ENCODE results near the gene AAK1.
"Not testable (repeated sequence)": the region's sequence is repeated elsewhere in the genome, so short reads cannot be mapped to it uniquely, and the experiment has no call there.

Gene AAK1

GRCh38 chr2:69597843-69598610, 45.5 kb downstream of the AAK1 start:
- DNase-seq (ENCODE audit: low read depth) = no peak

- no peak for DNase-seq (ENCODE audit: low read depth)
Measured at GRCh38 chr2:69597105-69597504, 46.4 kb downstream of the AAK1 start.

GRCh38 chr2:69594341-69594740, 49.2 kb downstream of the AAK1 start:
- DNase-seq (ENCODE audit: low read depth) = no peak

GRCh38 chr2:69592511-69592910, 51.0 kb downstream of the AAK1 start:
- DNase-seq (ENCODE audit: low read depth) = no peak

- no peak for DNase-seq (ENCODE audit: low read depth)
Measured at GRCh38 chr2:69589973-69590652, 53.4 kb downstream of the AAK1 start.

- no peak for DNase-seq (ENCODE audit: low read depth)
Measured at GRCh38 chr2:69588945-69589344, 54.6 kb downstream of the AAK1 start.

- no peak for DNase-seq (ENCODE audit: low read depth)
Measured at GRCh38 chr2:69588403-69588802, 55.1 kb downstream of the AAK1 start.

- no peak for DNase-seq (ENCODE audit: low read depth)
Measured at GRCh38 chr2:69585855-69586555, 57.5 kb downstream of the AAK1 start.

- no peak for DNase-seq (ENCODE audit: low read depth)
Measured at GRCh38 chr2:69584127-69584889, 59.2 kb downstream of the AAK1 start.

GRCh38 chr2:69583321-69583833, 60.2 kb downstream of the AAK1 start:
- DNase-seq (ENCODE audit: low read depth) = no peak

- DNase-seq (ENCODE audit: low read depth) = no peak
Measured at GRCh38 chr2:69582582-69583176, 60.9 kb downstream of the AAK1 start.

- DNase-seq (ENCODE audit: low read depth) = no peak
Measured at GRCh38 chr2:69581774-69582581, 61.6 kb downstream of the AAK1 start.

GRCh38 chr2:69580486-69580885, 63.1 kb downstream of the AAK1 start:
- DNase-seq (ENCODE audit: low read depth) = no peak

- no peak for DNase-seq (ENCODE audit: low read depth)
Measured at GRCh38 chr2:69579536-69579935, 64.0 kb downstream of the AAK1 start.

- DNase-seq (ENCODE audit: low read depth) = no peak
Measured at GRCh38 chr2:69578198-69578540, 65.4 kb downstream of the AAK1 start.

- no peak for DNase-seq (ENCODE audit: low read depth)
Measured at GRCh38 chr2:69577467-69578197, 65.9 kb downstream of the AAK1 start.

- DNase-seq (ENCODE audit: low read depth) = no peak
Measured at GRCh38 chr2:69576880-69577279, 66.7 kb downstream of the AAK1 start.

- no peak for DNase-seq (ENCODE audit: low read depth)
Measured at GRCh38 chr2:69575926-69576325, 67.6 kb downstream of the AAK1 start.

- not testable (repeated sequence) for DNase-seq (ENCODE audit: low read depth)
Measured at GRCh38 chr2:69575371-69575770, 68.2 kb downstream of the AAK1 start.

GRCh38 chr2:69572641-69573040, 70.9 kb downstream of the AAK1 start:
- DNase-seq (ENCODE audit: low read depth) = no peak

Measured in T-helper 22 cell (primary cell).